ENCODE measurements around the gene POU2F2.

Gene POU2F2

GRCh38 chr19:42038666-42039065 lies 93.6 kb downstream of the POU2F2 start:
- TF ChIP-seq EZH2 (IDR thresholded peaks at IDR 0.05; ENCODE audit: borderline replicate concordance, low read depth, low read length, severe bottlenecking) (no peak), CTCF (IDR thresholded peaks at IDR 0.05; ENCODE audit: borderline replicate concordance, extremely low read depth, low read length, poor library complexity, severe bottlenecking) (no peak)
- ATAC-seq (ENCODE audit: insufficient read depth, low read depth) (no peak), DNase-seq (no peak)
- H3K27me3 ChIP-seq (ENCODE audit: insufficient read depth, low read length, poor library complexity), result no peaks in the 10 kb centered on the region
- H4K20me1 ChIP-seq (ENCODE audit: insufficient read depth, low read length), result no peaks in the 10 kb centered on the region
- H3K79me2 ChIP-seq (ENCODE audit: insufficient read depth, low read length), result no peaks in the 10 kb centered on the region
- no peak overlapping the region for H2AFZ ChIP-seq (ENCODE audit: low read depth, low read length)
- H3K27ac ChIP-seq (ENCODE audit: low read length), result no peak overlapping the region
- peaks cover 9% of the 10 kb centered on the region for H3K4me1 ChIP-seq (ENCODE audit: insufficient read depth, low read length)
- no peaks in the 10 kb centered on the region for H3K9me3 ChIP-seq (ENCODE audit: insufficient read depth, low read length, severe bottlenecking)
- no peaks in the 10 kb centered on the region for H3K36me3 ChIP-seq (ENCODE audit: insufficient read depth, low read length)
- H3K4me3 ChIP-seq (ENCODE audit: low read depth in 1 of 2, low read length in 2 of 2), result no peak overlapping the region
- no peak overlapping the region for H3K4me2 ChIP-seq (ENCODE audit: insufficient read depth, low read length)
- H3K9ac ChIP-seq (ENCODE audit: low read depth, low read length), result no peak overlapping the region

- TF ChIP-seq CTCF (IDR thresholded peaks at IDR 0.05; ENCODE audit: borderline replicate concordance, extremely low read depth, low read length, poor library complexity, severe bottlenecking) (no peak), EZH2 (IDR thresholded peaks at IDR 0.05; ENCODE audit: borderline replicate concordance, low read depth, low read length, severe bottlenecking) (no peak)
- Histone ChIP-seq H4K20me1 (ENCODE audit: insufficient read depth, low read length) (no peaks in the 10 kb centered on the region), H3K79me2 (ENCODE audit: insufficient read depth, low read length) (no peaks in the 10 kb centered on the region), H3K4me2 (ENCODE audit: insufficient read depth, low read length) (no peak overlapping the region), H3K4me1 (ENCODE audit: insufficient read depth, low read length) (peaks cover 9% of the 10 kb centered on the region), H3K27ac (ENCODE audit: low read length) (no peak overlapping the region), H3K9ac (ENCODE audit: low read depth, low read length) (no peak overlapping the region), H3K4me3 (ENCODE audit: low read depth in 1 of 2, low read length in 2 of 2) (no peak overlapping the region), H3K9me3 (ENCODE audit: insufficient read depth, low read length, severe bottlenecking) (no peaks in the 10 kb centered on the region), H3K36me3 (ENCODE audit: insufficient read depth, low read length) (no peaks in the 10 kb centered on the region), H2AFZ (ENCODE audit: low read depth, low read length) (no peak overlapping the region), H3K27me3 (ENCODE audit: insufficient read depth, low read length, poor library complexity) (no peaks in the 10 kb centered on the region)
- ATAC-seq (ENCODE audit: insufficient read depth, low read depth) (no peak), DNase-seq (no peak)
These were observed 94.6 kb downstream of the POU2F2 start for GRCh38 chr19:42037649-42038048.
